Gastrocnemius medialis (tissue), 4 donors: ENCODE measurements around the gene TCP11. TPM values are rescaled to one million over a fixed set of nuclear protein-coding genes. Genes with fewer than 3 reads are reported as not detected.
"Not testable (repeated sequence)": the region's sequence is repeated elsewhere in the genome, so short reads cannot be mapped to it uniquely, and the experiment has no call there.

Experiments
- ATAC-seq, 2 donors: fragments of 150-250 bp; one replicate each; pipeline ENCODE4 v1.9.1; 2016
- DNase-seq, 2 donors: peaks; one replicate each; pipeline ENCODE4 v3.0.0-alpha.2; 2019
- H3K27ac ChIP-seq, 4 donors: fragments of 200-600 bp; sonication (generic); 1 replicate in 1 of 4; 2 replicates in 3 of 4; pipeline ENCODE4 v1.5.1; 2016 to 2018; ENCODE audit warnings: mild to moderate bottlenecking in 2 of 4, moderate library complexity in 1 of 4
- H3K27me3 ChIP-seq, 3 donors: fragments of 200-600 bp; sonication (generic) in 2 of 3; 1 replicate in 1 of 3; 2 replicates in 2 of 3; pipeline versions ENCODE4 v1.5.1 to v1.6.0; 2016 to 2019; ENCODE audit warnings: mild to moderate bottlenecking in 1 of 3, moderate library complexity in 1 of 3
- H3K36me3 ChIP-seq, 2 donors: fragments of 200-600 bp; sonication (generic) in 1 of 2; one replicate each; pipeline ENCODE4 v1.5.1; 2017 to 2018
- H3K4me1 ChIP-seq, 2 donors: fragments of 200-600 bp; sonication (generic) in 1 of 2; one replicate each; pipeline ENCODE4 v1.5.1; 2016 to 2017; ENCODE audit warnings: mild to moderate bottlenecking in 2 of 2
- H3K4me3 ChIP-seq, 4 donors: fragments of 200-600 bp; sonication (generic) in 3 of 4; 1 replicate in 1 of 4; 2 replicates in 3 of 4; pipeline ENCODE4 v1.5.1; 2016 to 2019; ENCODE audit warnings: mild to moderate bottlenecking in 2 of 4
- H3K9me3 ChIP-seq, 3 donors: fragments of 200-600 bp; sonication (generic) in 2 of 3; 1 replicate in 1 of 3; 2 replicates in 2 of 3; pipeline ENCODE4 v1.5.1; 2016 to 2019
- POLR2A ChIP-seq, 2 donors: fragments of 450-650 bp; IDR thresholded peaks; one replicate each; pipeline ENCODE4 v1.6.1; 2017; ENCODE audit warnings: antibody characterized with exemption in 2 of 2, mild to moderate bottlenecking in 2 of 2, moderate library complexity in 2 of 2
- in situ Hi-C, 4 donors: fragments of 200-750 bp; cut with MboI; loops; one replicate each; pipeline versions ENCODE4 v1.15.0 to v1.8.0; 2017; ENCODE audit warnings: low sequenced_read_pairs in 4 of 4
- intact Hi-C: fragments of 100-400 bp; cut with DNase I; formaldehyde crosslinking; loops from one replicate; pipeline ENCODE4 v1.15.1; 2023; ENCODE audit warnings: low total_unique reads
- total RNA-seq, 4 donors: library from RNA; depleted of rRNA; stranded (reverse); fragments of >200 nt; gene quantifications; one replicate each; pipeline versions ENCODE4 v1.1.0 to v1.2.3, GENCODE V29; 2016
- TF ChIP-seq, protein P1 (sequence below), 5 experiments: fragments of 450-650 bp in 3 of 5; fragments of 200-600 bp in 2 of 5; sonication (generic) in 2 of 5; IDR thresholded peaks in 4 of 5; conservative IDR thresholded peaks in 1 of 5; 1 replicate in 4 of 5; 2 replicates in 1 of 5; pipeline ENCODE4 v1.5.1; 2016 to 2019; ENCODE audit warnings: antibody characterized with exemption in 5 of 5, mild to moderate bottlenecking in 3 of 5, moderate library complexity in 3 of 5

Gene TCP11
- total RNA-seq, 4 donors from 2014 or later, result 0.41 TPM; not detected in 3

DNA sequence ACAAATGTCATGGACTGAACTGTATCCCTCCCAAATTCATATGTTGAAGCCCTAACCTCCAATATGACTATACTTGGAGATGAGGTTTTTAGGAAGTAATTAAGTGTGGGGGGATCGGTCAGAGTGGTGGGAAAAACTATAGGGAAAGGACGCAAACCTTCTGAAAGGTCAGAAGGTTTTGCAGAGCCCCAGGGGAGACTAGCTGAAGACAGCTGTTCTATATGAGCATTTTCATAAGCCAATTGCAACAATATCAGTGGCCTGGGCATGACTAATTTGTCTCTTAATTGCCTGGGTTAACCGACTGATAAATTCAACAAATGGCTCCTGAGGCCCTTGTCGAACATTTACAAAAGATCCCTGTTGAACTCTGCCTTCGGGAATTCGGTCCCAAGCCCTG is 35.1 kb downstream of the TCP11 start:
- H3K4me1 ChIP-seq, H3K4me3 ChIP-seq, intact Hi-C loops, H3K36me3 ChIP-seq, DNase-seq, H3K27me3 ChIP-seq, in situ Hi-C loops, H3K9me3 ChIP-seq, H3K27ac ChIP-seq, ATAC-seq: not testable (repeated sequence)

DNA sequence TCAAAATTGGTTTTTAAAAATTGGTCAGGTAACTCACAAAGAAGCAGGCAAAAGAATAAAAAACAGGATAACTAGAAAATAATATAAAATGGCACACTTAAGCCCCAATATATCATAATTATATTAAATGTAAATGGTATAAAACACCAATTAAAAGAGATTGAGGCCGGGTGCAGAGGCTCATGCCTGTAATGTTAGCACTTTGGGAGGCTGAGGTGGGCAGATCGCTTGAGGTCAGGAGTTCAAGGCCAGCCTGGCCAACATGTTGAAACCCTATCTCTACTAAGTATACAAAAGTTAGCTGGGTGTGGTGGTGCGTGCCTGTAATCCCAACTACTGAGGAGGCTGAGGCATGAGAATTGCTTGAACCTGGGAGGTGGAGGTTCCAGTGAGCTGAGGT is 36.1 kb downstream of the TCP11 start:
- ATAC-seq (no peak), DNase-seq (no peak)
- no peak overlapping the region for H3K4me3 ChIP-seq
- H3K4me1 ChIP-seq, result no peaks in the 10 kb centered on the region
- no peaks in the 10 kb centered on the region for H3K9me3 ChIP-seq
- no peaks in the 10 kb centered on the region for H3K36me3 ChIP-seq
- in situ Hi-C loops (no loop called here), intact Hi-C loops (no loop called here)
- TF ChIP-seq, protein P1, sequence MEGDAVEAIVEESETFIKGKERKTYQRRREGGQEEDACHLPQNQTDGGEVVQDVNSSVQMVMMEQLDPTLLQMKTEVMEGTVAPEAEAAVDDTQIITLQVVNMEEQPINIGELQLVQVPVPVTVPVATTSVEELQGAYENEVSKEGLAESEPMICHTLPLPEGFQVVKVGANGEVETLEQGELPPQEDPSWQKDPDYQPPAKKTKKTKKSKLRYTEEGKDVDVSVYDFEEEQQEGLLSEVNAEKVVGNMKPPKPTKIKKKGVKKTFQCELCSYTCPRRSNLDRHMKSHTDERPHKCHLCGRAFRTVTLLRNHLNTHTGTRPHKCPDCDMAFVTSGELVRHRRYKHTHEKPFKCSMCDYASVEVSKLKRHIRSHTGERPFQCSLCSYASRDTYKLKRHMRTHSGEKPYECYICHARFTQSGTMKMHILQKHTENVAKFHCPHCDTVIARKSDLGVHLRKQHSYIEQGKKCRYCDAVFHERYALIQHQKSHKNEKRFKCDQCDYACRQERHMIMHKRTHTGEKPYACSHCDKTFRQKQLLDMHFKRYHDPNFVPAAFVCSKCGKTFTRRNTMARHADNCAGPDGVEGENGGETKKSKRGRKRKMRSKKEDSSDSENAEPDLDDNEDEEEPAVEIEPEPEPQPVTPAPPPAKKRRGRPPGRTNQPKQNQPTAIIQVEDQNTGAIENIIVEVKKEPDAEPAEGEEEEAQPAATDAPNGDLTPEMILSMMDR (IDR thresholded peaks at IDR 0.05 in 4 of 5, conservative IDR thresholded peaks at IDR 0.05 in 1 of 5), result no peak
- TF ChIP-seq POLR2A (IDR thresholded peaks at IDR 0.05), result no peak
- no peaks in the 10 kb centered on the region for H3K27me3 ChIP-seq
- no peak overlapping the region for H3K27ac ChIP-seq

DNA sequence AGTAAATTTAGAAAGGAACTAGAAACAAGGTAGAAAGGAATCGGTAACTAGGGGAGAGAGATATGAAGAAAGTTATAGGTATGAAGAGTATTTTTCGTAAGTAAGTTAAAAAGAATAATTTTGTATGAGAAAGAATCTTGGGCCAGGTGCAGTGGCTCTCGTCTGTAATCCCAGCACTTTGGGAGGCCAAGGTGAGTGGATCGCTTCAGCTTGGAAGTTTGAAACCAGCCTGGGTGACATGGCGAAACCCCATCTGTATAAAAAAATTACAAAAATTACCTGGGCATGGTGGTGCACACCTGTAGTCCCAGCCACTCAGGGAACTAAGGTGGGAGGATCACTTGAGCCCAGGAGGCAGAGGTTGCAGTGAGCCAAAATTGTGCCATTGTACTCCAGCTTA is 42.0 kb downstream of the TCP11 start:
- ATAC-seq, result no peak
- no peak overlapping the region for H3K4me3 ChIP-seq
- no peak for TF ChIP-seq POLR2A (IDR thresholded peaks at IDR 0.05)
- TF ChIP-seq, protein P1 (IDR thresholded peaks at IDR 0.05 in 4 of 5, conservative IDR thresholded peaks at IDR 0.05 in 1 of 5), result no peak

DNA sequence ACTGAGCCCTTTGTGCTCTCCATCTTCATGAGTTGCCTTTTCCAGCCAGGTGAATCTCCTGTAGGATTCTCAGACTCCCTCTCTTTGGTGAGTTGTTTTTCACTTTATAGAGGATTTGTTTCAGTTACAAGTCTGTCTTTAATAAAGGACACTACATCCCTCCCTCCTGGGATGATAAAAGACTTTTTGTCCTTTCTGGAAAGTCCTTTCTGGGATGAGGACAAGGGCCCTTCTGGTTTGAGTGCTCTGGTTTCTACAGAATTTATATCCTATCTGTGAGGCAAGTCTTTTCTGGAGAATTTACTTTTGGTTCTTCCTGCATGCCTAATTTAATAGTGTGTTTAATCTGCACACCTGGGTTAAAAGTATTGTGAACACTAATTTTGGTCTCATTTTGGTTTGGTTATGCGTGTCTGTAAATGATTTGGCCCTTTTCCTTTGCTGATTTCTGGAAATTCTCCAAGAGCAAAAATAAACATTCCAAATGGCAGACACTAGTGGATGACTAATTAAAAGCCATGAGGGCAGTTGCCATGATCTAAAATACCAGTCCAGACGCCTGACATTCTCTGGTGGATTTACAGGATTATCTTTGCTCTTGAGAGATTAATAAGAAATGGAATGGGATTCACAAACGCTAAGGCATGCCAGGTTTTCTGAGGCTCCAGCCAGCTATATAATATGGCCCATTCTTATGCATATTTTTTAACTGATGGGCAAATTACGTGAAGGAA is 44.8 kb downstream of the TCP11 start:
- H3K4me3 ChIP-seq, result no peak overlapping the region
- DNase-seq, result no peak
- in situ Hi-C loops, result no loop called here
- no peak for ATAC-seq
- no peaks in the 10 kb centered on the region for H3K9me3 ChIP-seq
- H3K4me1 ChIP-seq, result peaks cover 0 to 5% of the 10 kb centered on the region in 2 donors
- no peaks in the 10 kb centered on the region for H3K36me3 ChIP-seq
- TF ChIP-seq, protein P1 (IDR thresholded peaks at IDR 0.05 in 4 of 5, conservative IDR thresholded peaks at IDR 0.05 in 1 of 5), result no peak
- no peak for TF ChIP-seq POLR2A (IDR thresholded peaks at IDR 0.05)
- intact Hi-C loops, result no loop called here
- no peak overlapping the region for H3K27ac ChIP-seq
- H3K27me3 ChIP-seq, result no peaks in the 10 kb centered on the region

More for the DNA sequence above, 42.0 kb downstream of the TCP11 start:
- no peak for DNase-seq
- Histone ChIP-seq H3K27me3 (no peaks in the 10 kb centered on the region), H3K36me3 (no peaks in the 10 kb centered on the region), H3K9me3 (no peaks in the 10 kb centered on the region), H3K27ac (no peak overlapping the region), H3K4me1 (peaks cover 0 to 5% of the 10 kb centered on the region in 2 donors)
- in situ Hi-C loops, result no loop called here
- intact Hi-C loops, result no loop called here

DNA sequence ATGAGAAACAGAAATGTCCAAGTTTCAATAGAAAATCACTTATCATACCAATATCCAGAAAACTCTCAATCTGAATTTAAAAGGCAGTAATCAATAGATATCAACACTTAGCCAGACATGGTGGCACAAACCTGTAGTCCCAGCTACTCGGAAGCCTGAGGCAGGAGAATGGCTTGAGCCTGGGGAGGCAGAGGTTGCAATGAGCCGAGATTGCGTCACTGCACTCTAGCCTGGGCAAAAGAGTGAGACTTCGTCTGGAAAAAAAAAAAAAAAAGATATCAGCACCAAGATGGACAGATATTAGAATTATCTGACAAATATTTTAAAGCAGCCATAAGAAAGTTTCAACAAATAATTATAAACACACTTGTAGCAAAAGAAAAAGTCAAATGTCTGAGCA is 47.0 kb downstream of the TCP11 start:
- H3K9me3 ChIP-seq, result no peaks in the 10 kb centered on the region
- in situ Hi-C loops (no loop called here), intact Hi-C loops (no loop called here)
- no peak overlapping the region for H3K4me3 ChIP-seq
- peaks cover 0 to 5% of the 10 kb centered on the region in 2 donors for H3K4me1 ChIP-seq
- H3K27me3 ChIP-seq, result no peaks in the 10 kb centered on the region
- ATAC-seq, result no peak
- peaks cover 0 to 5% of the 10 kb centered on the region in 2 donors for H3K36me3 ChIP-seq
- H3K27ac ChIP-seq, result no peak overlapping the region
- no peak for TF ChIP-seq POLR2A (IDR thresholded peaks at IDR 0.05)
- TF ChIP-seq, protein P1 (IDR thresholded peaks at IDR 0.05 in 4 of 5, conservative IDR thresholded peaks at IDR 0.05 in 1 of 5), result no peak
- DNase-seq, result no peak
